GM23338 (cell line): ENCODE results near the gene ITGA4.

Source experiments
- CREB1 ChIP-seq: fragments of 250-450 bp; sonication (Bioruptor Pico); IDR thresholded peaks from 2 replicates; pipeline ENCODE4 v1.5.0; 2020; ENCODE audit warnings: low read depth, mild to moderate bottlenecking, moderate library complexity
- CTCF ChIP-seq, 2 experiments: fragments of 200-600 bp in 1 of 2; sonication (generic) in 1 of 2; conservative IDR thresholded peaks; 2 replicates each; pipeline versions ENCODE4 v1.5.1 to v1.6.1; 2016 to 2017; ENCODE audit warnings: antibody characterized with exemption in 2 of 2, low read depth in 2 of 2, mild to moderate bottlenecking in 2 of 2, moderate library complexity in 1 of 2
- ETS1 ChIP-seq: IDR thresholded peaks from 2 replicates; pipeline ENCODE4 v1.6.1; 2016; ENCODE audit warnings: antibody characterized with exemption
- EZH2 ChIP-seq: fragments of 200-600 bp; sonication (generic); IDR thresholded peaks from one replicate; pipeline ENCODE4 v1.8.0; 2017; ENCODE audit warnings: antibody characterized with exemption, mild to moderate bottlenecking, low read depth; ENCODE audit not compliant: unreplicated experiment
- EZH2phosphoT487 ChIP-seq: fragments of 200-600 bp; sonication (generic); IDR thresholded peaks from one replicate; pipeline ENCODE4 v1.8.1; 2018; ENCODE audit warnings: antibody characterized with exemption; ENCODE audit not compliant: unreplicated experiment
- JUNB ChIP-seq: IDR thresholded peaks from one replicate; pipeline ENCODE4 v1.6.1; 2016; ENCODE audit warnings: antibody characterized with exemption; ENCODE audit not compliant: unreplicated experiment
- NANOG ChIP-seq: IDR thresholded peaks from 2 replicates; pipeline ENCODE4 v1.6.1; 2016; ENCODE audit warnings: antibody characterized with exemption, borderline replicate concordance
- POLR2AphosphoS5 ChIP-seq: IDR thresholded peaks from 2 replicates; pipeline ENCODE4 v1.6.1; 2016; ENCODE audit warnings: antibody characterized with exemption, low read depth
- REST ChIP-seq: IDR thresholded peaks from one replicate; pipeline ENCODE4 v1.6.1; 2018; ENCODE audit warnings: antibody characterized with exemption; ENCODE audit not compliant: unreplicated experiment
- STAT1 ChIP-seq: IDR thresholded peaks from one replicate; pipeline ENCODE4 v1.6.1; 2016; ENCODE audit warnings: antibody characterized with exemption; ENCODE audit not compliant: unreplicated experiment
- ZNF114 ChIP-seq: fragments of 250-450 bp; sonication (Bioruptor Pico); IDR thresholded peaks from 2 replicates; pipeline ENCODE4 v1.5.0; 2020; ENCODE audit warnings: mild to moderate bottlenecking, moderate library complexity
- ZNF331 ChIP-seq: fragments of 250-450 bp; sonication (Bioruptor Pico); IDR thresholded peaks from 2 replicates; pipeline ENCODE4 v1.5.0; 2020; ENCODE audit warnings: low read depth, mild to moderate bottlenecking, moderate library complexity
- ZNF462 ChIP-seq: fragments of 250-450 bp; sonication (Bioruptor Pico); IDR thresholded peaks from 2 replicates; pipeline ENCODE4 v1.5.0; 2020; ENCODE audit warnings: mild to moderate bottlenecking, moderate library complexity

- TF ChIP-seq CTCF (conservative IDR thresholded peaks at IDR 0.05; ENCODE audit: low read depth in 2 of 2): no peak
- TF ChIP-seq EZH2: no peak
- TF ChIP-seq POLR2AphosphoS5: no peak
- TF ChIP-seq EZH2phosphoT487: no peak
- no peak for TF ChIP-seq ETS1
- TF ChIP-seq NANOG: no peak
- no peak for TF ChIP-seq CREB1 (CRISPR knock-in tag)
- no peak for TF ChIP-seq STAT1
- no peak for TF ChIP-seq ZNF331 (CRISPR knock-in tag)
- no peak for TF ChIP-seq ZNF114 (CRISPR knock-in tag)
- no peak for TF ChIP-seq JUNB
- TF ChIP-seq REST: no peak
- no peak for TF ChIP-seq ZNF462
Observed at GRCh38 chr2:181484851-181485637, 27.9 kb downstream of the ITGA4 start.
